HG03135 (cell line): ENCODE data around the gene PCBP3.
"Not testable (repeated sequence)": the region's sequence is repeated elsewhere in the genome, so short reads cannot be mapped to it uniquely, and the experiment has no call there.

ENCODE experiments used
- ATAC-seq: cut with Tn5 transposase; IDR thresholded peaks from one replicate; pipeline ENCODE4 v1.9.1; 2021; ENCODE audit warnings: mild to moderate bottlenecking, moderate library complexity; ENCODE audit not compliant: unreplicated experiment

PCBP3 gene

GRCh38 chr21:45954261-45954660, 310.7 kb downstream of the PCBP3 start:
- ATAC-seq, result no peak

DNA sequence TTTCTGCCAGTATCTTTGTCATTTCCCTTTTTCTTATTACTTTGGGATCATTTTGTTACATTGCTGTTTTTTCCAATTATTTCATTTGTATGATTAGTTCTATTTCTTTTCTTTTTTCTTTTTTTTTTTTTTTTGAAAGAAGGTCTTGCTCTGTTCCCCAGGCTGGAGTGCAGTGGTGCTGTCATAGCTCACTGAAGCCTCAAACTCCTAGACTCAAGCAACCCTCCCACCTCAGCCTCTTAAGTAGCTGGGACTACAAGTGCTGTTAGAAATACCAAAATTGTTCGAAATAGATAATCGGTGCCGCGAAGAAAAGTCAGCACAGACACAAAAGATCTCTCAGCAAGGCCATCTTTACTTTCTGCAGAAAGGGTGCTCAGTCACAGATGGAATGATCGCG, 311.4 kb downstream of the PCBP3 start:
- ATAC-seq, result no peak

GRCh38 chr21:45957551-45957950, 314.0 kb downstream of the PCBP3 start:
- ATAC-seq, result no peak

DNA sequence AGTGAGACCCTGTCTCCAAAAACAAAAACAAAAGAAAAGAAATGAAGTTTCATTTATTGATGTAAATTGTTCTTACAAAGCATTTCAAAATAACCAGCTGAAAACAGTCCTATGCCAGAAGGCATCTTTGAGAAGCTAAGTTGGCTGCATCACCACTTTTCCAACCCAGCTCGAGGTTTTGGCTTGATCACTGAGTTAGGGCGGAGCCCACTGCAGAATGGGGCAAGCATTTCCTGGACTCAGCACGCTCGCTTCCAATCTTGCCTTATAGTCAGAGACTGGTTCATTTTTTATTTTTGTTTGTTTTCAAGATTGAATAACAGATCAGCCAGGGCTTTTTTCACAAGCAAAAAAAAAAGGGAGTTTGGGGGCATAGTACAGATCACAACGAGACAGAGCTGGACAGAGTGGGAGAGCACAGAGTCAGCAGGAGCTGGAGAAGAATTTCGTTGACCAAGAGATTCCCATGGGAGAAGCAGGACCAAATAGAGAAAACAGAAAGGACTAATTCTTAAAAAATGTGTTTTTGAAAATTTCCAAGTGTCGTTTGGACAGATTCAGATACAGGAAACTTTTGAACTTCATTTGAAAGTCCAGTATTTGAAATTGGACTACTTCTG, 314.6 kb downstream of the PCBP3 start:
- ATAC-seq, result no peak

DNA sequence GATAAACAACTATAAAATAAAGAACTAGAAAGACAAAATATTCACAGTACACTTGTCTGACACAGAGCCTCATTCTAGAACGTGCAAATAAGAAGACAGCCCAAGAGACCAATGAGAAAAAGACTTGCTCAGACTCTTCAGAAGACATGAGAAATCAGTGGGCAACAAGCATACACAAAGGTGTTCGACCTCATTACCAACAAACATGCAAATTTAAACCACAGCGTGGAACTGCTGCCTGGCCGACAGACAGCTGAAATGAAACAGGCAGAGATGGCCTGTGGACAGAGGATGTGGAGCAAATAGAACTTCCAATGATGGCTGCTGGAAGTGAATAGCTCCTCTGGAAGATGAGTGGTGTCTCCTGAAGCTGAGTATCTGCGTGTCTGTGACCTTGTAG, 315.7 kb downstream of the PCBP3 start:
- ATAC-seq, result no peak

- ATAC-seq, result no peak
Measured at GRCh38 chr21:45959779-45960390, 316.4 kb downstream of the PCBP3 start.

DNA sequence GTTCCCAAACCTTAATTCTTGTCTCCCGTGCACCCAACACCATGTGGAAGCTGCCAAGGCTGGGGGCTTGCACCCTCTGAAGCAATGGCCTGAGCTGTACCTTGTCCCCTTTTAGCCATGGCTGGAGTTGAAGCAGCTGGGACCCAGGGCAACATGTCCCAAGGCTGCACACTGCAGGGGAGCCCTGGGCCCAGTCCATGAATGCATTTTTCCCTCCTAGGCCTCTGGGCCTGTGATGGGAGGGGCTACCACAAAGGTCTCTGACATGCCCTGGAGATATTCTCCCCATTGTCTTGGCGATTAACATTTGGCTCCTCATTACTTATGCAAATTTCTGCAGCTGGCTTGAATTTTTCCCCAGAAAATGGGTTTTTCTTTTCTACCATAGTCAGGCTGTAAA, 317.9 kb downstream of the PCBP3 start:
- ATAC-seq, result not testable (repeated sequence)

DNA sequence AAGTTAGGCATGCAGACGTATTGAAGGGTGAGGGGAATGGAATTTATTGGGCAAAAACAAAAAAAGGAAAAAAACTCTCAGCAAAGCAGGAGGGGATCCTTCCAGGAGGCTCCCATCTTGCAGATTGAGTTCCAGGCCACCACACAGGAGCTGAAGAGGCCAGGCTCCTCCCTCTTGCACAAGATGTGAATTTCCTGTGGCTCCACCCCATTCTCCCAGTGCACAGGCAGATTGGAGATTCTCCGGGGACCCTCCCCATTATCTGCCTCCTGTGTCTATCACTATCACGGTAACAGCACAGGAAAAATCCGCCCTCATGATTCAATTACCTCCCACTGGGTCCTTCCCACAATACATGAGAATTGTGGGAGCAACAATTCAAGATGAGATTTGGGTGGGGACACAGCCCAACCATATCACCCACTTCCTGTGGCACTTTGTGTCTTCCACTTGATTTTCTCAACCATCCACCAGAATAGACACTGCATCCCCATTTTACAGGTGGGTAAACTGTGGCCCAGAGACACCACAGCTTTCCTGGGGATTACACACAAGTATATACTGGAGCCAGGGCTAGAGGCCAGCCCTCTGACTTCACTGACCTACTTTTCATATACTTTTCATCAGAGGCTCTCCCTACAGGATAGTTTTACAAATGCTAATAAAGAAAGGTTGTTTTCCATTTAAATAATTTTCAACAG, 319.2 kb downstream of the PCBP3 start:
- no peak for ATAC-seq

- ATAC-seq, result no peak
Measured at GRCh38 chr21:45963232-45963570, 319.7 kb downstream of the PCBP3 start.

DNA sequence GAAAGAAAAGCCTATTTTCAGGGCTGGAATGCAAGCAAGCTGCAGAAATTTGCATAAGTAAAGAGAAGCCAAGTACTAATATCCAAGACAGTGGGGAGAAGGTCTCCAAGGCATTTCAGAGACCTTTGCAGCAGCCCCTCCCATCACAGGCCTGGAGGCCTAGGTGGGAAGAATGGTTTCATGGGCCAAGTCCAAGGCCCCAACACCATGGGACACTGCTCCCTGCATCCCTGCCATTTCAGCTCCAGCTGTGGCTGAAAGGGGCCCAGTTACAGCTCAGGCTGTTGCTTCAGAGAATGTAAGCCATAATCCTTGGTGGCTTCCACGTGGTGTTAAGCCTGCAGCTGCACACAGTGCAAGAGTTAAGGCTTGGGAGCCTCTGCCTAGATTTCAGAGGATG, 321.1 kb downstream of the PCBP3 start:
- no peak for ATAC-seq

- no peak for ATAC-seq
Measured at GRCh38 chr21:45965084-45965809, 321.7 kb downstream of the PCBP3 start.

DNA sequence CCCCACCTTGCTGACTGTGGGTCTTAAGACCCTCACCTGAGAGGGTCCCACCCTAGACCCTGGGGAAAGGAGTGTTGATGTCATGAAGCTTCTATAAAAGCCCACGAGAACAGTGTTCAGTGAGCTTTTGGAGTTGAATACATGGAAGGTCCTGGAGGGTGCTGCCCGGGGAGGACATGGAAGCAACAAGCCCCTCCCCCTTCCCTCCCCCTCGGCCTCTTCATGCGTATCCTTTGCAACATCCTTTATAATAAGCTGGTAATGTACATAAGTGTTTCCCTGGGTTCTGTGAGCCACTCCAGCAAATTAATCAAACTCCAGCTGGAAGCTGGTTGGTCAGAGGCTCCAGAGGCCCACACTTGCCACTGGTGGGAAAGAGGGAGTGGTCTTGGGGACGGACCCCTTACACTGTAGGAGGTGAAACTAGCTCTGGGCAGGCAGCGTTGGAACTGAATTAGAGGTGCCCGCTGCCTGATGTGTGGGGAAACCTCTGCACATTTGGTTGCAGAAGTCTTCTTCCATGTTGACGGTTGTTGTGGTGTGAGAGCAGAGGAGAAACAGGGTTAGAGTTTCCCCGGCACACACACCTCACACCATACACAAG, 323.4 kb downstream of the PCBP3 start:
- no peak for ATAC-seq

- no peak for ATAC-seq
Measured at GRCh38 chr21:45969921-45970673, 326.6 kb downstream of the PCBP3 start.

GRCh38 chr21:45970674-45971615, 327.4 kb downstream of the PCBP3 start:
- ATAC-seq, result no peak

DNA sequence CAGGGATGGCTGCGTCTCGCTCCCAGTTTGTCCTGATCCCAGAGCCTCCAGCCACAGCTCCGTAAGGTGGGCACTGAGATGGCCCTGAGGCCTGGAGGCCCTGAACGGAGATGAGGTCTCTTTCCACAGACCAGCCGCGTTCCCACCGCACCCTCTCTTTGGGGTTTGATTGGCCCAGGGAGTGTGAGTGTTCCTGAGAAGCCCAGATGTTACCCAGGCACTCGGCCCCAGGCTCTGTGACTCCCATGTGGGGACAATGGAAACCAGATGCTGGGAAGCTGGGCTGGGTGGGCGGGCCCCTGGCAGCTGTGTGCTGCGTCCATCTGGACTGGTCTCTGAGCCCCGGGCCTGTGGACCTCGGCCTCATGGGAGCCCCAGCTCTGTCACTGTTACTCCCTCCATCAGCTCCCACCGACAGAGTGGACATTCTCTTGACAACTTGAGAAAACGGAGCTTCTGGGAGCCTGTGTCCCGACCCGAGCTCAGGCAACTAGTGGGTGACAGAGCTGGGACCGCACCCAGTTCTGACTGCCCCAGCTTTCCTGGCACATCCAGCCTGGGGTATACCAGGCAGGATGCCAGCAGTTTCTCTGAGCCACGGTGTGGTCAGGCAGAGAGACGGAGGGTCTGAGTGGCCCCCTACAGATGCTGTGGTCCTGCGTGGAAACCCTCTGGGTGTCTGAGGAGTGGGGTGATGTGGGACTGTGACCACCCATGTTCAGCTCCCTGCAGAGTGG, 328.3 kb downstream of the PCBP3 start:
- no peak for ATAC-seq

- no peak for ATAC-seq
Measured at GRCh38 chr21:45972353-45972715, 328.8 kb downstream of the PCBP3 start.

GRCh38 chr21:45972716-45973474, 329.4 kb downstream of the PCBP3 start:
- ATAC-seq, result no peak

DNA sequence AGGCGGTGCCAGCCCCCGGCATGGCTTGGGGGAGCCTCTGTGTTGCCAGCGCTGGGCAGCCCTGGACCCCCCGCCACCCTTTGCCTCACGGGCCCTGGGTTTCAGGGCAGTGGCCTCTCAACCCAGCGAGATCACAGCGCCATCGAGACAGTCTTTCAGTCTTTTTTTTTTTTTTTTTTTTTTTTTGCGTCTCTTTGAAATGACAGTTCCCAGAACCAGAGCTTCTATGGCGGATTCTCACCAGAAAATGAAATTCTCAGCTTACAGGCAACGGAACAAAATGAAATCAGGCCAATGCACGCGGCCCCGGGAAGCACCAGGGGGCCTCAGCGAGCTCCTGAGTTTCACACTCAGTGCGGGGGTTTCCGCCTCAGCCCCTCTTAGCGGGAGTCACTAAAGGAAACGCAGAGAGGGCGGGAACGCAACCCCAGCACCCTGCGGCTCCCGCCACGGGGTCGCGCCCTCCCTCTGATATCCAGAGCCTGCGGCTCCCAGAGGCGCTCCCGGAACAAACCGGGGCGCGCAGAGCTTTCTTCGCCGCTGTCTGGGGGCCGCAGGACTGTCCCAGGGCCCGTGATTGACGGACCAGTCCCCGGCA, 330.0 kb downstream of the PCBP3 start:
- no peak for ATAC-seq
